ENCODE data around the gene ERGIC1. TPM values are rescaled to one million over a fixed set of nuclear protein-coding genes. Genes with fewer than 3 reads are reported as not detected.

Gene ERGIC1
- total and polyA plus RNA-seq, 8 donors, result 54.8 to 101 (median 75.6) TPM

GRCh38 chr5:172926008-172926523 is 92.0 kb downstream of the ERGIC1 start:
- FAIRE-seq, result no peak
- intact Hi-C loops (cut with DNase I), result loop anchor here in 1 of 3 donors (10.0 kb wide), 1 partner anchor 431 kb away; no protein-coding TSS in a partner anchor

DNA sequence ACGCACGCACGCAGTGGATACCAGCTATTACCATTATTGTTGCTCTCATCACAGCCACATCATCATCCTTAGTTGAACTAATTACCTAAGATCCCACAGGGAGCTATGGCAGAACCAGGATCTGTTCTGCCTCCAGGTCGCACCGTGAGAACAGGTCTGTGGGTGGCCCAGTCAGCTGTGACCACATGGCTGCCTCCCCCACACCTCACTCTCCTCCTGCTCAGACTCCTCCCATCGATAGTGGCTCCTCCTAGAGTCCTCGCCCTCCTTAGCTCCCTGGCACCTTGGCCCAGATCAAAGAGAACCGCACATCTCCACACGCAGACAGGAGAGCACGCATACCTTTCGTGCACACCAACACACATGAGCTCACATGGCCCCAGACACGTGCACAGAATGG is 92.7 kb downstream of the ERGIC1 start:
- Histone ChIP-seq H3K4me1 (no peaks in the 10 kb centered on the region), H3K4me3 (no peak overlapping the region), H3K36me3 (peaks cover 0 to 26% (median 6%) of the 10 kb centered on the region in 3 donors), H3K27me3 (no peaks in the 10 kb centered on the region), H3K27ac (no peak overlapping the region), H3K9me3 (no peaks in the 10 kb centered on the region)
- FAIRE-seq (no peak), ATAC-seq (peak in 1 of 4 donors; percentile 8), DNase-seq (peak in 1 of 6 donors; percentile 24)
- intact Hi-C loops (cut with DNase I), result loop anchor here in 1 of 3 donors (10.0 kb wide), 1 partner anchor 432 kb away; no protein-coding TSS in a partner anchor
- TF ChIP-seq, protein P1, sequence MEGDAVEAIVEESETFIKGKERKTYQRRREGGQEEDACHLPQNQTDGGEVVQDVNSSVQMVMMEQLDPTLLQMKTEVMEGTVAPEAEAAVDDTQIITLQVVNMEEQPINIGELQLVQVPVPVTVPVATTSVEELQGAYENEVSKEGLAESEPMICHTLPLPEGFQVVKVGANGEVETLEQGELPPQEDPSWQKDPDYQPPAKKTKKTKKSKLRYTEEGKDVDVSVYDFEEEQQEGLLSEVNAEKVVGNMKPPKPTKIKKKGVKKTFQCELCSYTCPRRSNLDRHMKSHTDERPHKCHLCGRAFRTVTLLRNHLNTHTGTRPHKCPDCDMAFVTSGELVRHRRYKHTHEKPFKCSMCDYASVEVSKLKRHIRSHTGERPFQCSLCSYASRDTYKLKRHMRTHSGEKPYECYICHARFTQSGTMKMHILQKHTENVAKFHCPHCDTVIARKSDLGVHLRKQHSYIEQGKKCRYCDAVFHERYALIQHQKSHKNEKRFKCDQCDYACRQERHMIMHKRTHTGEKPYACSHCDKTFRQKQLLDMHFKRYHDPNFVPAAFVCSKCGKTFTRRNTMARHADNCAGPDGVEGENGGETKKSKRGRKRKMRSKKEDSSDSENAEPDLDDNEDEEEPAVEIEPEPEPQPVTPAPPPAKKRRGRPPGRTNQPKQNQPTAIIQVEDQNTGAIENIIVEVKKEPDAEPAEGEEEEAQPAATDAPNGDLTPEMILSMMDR (IDR thresholded peaks at IDR 0.05), result no peak
- 87 to 89% methylated on average over 12 of the region's 12 CpGs for WGBS, 2 donors

More at GRCh38 chr5:172926008-172926523, 92.0 kb downstream of the ERGIC1 start:
- Histone ChIP-seq H3K4me3 (no peak overlapping the region), H3K4me1 (no peaks in the 10 kb centered on the region), H3K36me3 (peaks cover 0 to 26% (median 6%) of the 10 kb centered on the region in 3 donors), H3K9me3 (no peaks in the 10 kb centered on the region), H3K27ac (no peak overlapping the region), H3K27me3 (no peaks in the 10 kb centered on the region)
- TF ChIP-seq, protein P1 (IDR thresholded peaks at IDR 0.05), result no peak
- WGBS, 2 donors, result 87 to 97% methylated on average over 2 of the region's 2 CpGs
- no peak for DNase-seq
- ATAC-seq, result no peak

GRCh38 chr5:172929371-172929838 is 95.4 kb downstream of the ERGIC1 start:
- no peak for ATAC-seq
- Histone ChIP-seq H3K4me3 (no peak overlapping the region), H3K27me3 (no peaks in the 10 kb centered on the region), H3K36me3 (peaks cover 0 to 26% (median 6%) of the 10 kb centered on the region in 3 donors), H3K4me1 (no peaks in the 10 kb centered on the region), H3K27ac (no peak overlapping the region), H3K9me3 (no peaks in the 10 kb centered on the region)
- 97 to 98% methylated on average over 3 of the region's 3 CpGs for WGBS, 2 donors
- no peak for DNase-seq
- no peak for FAIRE-seq
- intact Hi-C loops (cut with DNase I), result loop anchor here in 1 of 3 donors (2.0 to 10.0 kb wide), 2 partner anchors 219 to 435 kb away; no protein-coding TSS in a partner anchor
- TF ChIP-seq, protein P1 (IDR thresholded peaks at IDR 0.05), result no peak

GRCh38 chr5:172931001-172931536 is 97.0 kb downstream of the ERGIC1 start:
- Histone ChIP-seq H3K4me1 (no peaks in the 10 kb centered on the region), H3K27ac (no peak overlapping the region), H3K27me3 (no peaks in the 10 kb centered on the region), H3K9me3 (no peaks in the 10 kb centered on the region), H3K36me3 (peaks cover 0 to 20% (median 6%) of the 10 kb centered on the region in 3 donors), H3K4me3 (no peak overlapping the region)
- peak in 1 of 4 donors; percentile 24 for ATAC-seq
- WGBS, 2 donors, result 68 to 71% methylated on average over 9 of the region's 9 CpGs
- intact Hi-C loops (cut with DNase I), result loop anchor here in 2 of 3 donors (5.0 to 10.0 kb wide), 2 partner anchors 216 to 219 kb away; no protein-coding TSS in a partner anchor
- DNase-seq, result no peak
- no peak for FAIRE-seq
- TF ChIP-seq, protein P1 (IDR thresholded peaks at IDR 0.05), result no peak
